Ovary (tissue), 9 donors: Measurements from ENCODE around the gene NPR1. TPM values are rescaled to one million over a fixed set of nuclear protein-coding genes. Genes with fewer than 3 reads are reported as not detected.
"Not testable (repeated sequence)": the region's sequence is repeated elsewhere in the genome, so short reads cannot be mapped to it uniquely, and the experiment has no call there.

Source experiments
- DNase-seq, 5 donors: peaks; one replicate each; pipeline ENCODE4 v3.0.0-alpha.2; 2019 to 2020
- H3K27ac ChIP-seq, 2 donors: fragments of 200-600 bp; one replicate each; pipeline versions ENCODE4 v1.5.1 to v1.8.0; 2019 to 2022
- H3K27me3 ChIP-seq: fragments of 200-600 bp; one replicate; pipeline ENCODE4 v1.8.0; 2022
- H3K36me3 ChIP-seq: fragments of 200-600 bp; sonication (generic); one replicate; pipeline ENCODE4 v1.5.1; 2019
- H3K4me1 ChIP-seq: one replicate; pipeline ENCODE4 v1.8.1; 2013; ENCODE audit warnings: mild to moderate bottlenecking, moderate library complexity; ENCODE audit not compliant: insufficient read depth
- H3K4me3 ChIP-seq: fragments of 200-600 bp; sonication (generic); one replicate; pipeline ENCODE4 v1.5.1; 2017
- H3K9me3 ChIP-seq, 2 donors: fragments of 200-600 bp in 1 of 2; sonication (generic) in 1 of 2; one replicate each; pipeline versions ENCODE4 v1.5.1 to v1.8.1; 2013 to 2019; ENCODE audit warnings: mild to moderate bottlenecking in 1 of 2, moderate library complexity in 1 of 2
- EP300 ChIP-seq: sonication (generic); formaldehyde crosslinking; IDR thresholded peaks from one replicate; pipeline ENCODE4 v1.6.1; 2017; ENCODE audit warnings: antibody characterized with exemption
- POLR2A ChIP-seq: fragments of 450-650 bp; IDR thresholded peaks from one replicate; pipeline ENCODE4 v1.6.1; 2017; ENCODE audit warnings: antibody characterized with exemption, mild to moderate bottlenecking, moderate library complexity
- WGBS, 3 donors: extraction: QIAGEN DNeasy Blood & Tissue Kit in 1 of 3; methylation state at CpG; one replicate each; pipeline versions ENCODE4 v1.1.5 to v1.1.7; 2013 to 2017; 5-methylcytosine and 5-hydroxymethylcytosine counted together
- intact Hi-C, 4 donors: fragments of 100-400 bp; cut with DNase I; formaldehyde crosslinking; loops; one replicate each; pipeline versions ENCODE4 v1.11.0 to v1.15.1; 2022 to 2023
- polyA plus RNA-seq, 2 donors: library from polyadenylated mRNA; stranded (reverse); fragments of 200-250 nt in 1 of 2; fragments of 350-450 nt in 1 of 2; fragmentation: Illumina TruSeq in 1 of 2; extraction: RNeasy Lipid Tissue Mini Kit (QIAGEN cat#74804) in 1 of 2; gene quantifications; one replicate each; pipeline ENCODE4 v1.2.3, GENCODE V29; 2013 to 2014
- total RNA-seq, 7 donors: library from RNA; depleted of rRNA in 2 of 7; stranded (reverse); fragments of >200 nt in 2 of 7; fragmentation: NEBNext Ultra II Directional in 3 of 7; extraction: Animal tissue kit (Norgen Biotek cat#: 25700) in 3 of 7; gene quantifications; one replicate each; pipeline versions ENCODE4 v1.1.0 to v1.2.4, GENCODE V29; 2016 to 2023
- TF ChIP-seq, protein P1 (sequence below), 3 donors: fragments of 450-650 bp in 2 of 3; fragments of 200-600 bp in 1 of 3; IDR thresholded peaks; one replicate each; pipeline versions ENCODE4 v1.5.1 to v1.8.0; 2016 to 2022; ENCODE audit warnings: antibody characterized with exemption in 3 of 3, mild to moderate bottlenecking in 1 of 3
- donor health status: DM: no; HTN: no; CAD: no; lungs with moderate emphysema.
- donor health status: DM: no; HTN: no; CAD: no.
- donor health status: Bipolar disorder and iron deficiency.
- donor health status: DM: yes; HTN: yes; CAD: no.
- donor health status: DM: no; HTN: no; CAD: no.
- donor health status: DM: yes; HTN: yes; CAD: no.

NPR1 gene
- total and polyA plus RNA-seq, 9 donors: 20.6 to 96.5 (median 48.4) TPM

DNA sequence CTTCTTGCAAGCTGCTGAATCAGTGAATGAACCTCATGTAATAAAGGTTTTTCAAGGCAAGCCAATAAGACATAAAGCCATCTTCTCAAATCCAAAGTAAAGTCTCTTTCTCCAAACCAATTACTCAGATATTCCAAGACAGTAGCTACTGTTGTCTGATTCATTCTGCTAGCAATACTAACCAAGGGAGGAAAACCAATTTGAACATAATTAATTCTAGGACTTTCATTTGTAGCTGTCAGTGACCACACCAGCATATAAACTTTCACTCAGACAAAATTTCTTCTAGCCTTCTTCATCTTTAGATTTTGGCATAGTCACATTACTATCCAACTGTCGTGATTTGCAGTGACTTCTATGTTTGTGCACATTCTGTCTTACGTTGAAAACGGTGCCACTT, 38.8 kb downstream of the NPR1 start:
- Histone ChIP-seq H3K4me3 (no peak overlapping the region), H3K27ac (no peak overlapping the region), H3K27me3 (no peaks in the 10 kb centered on the region), H3K9me3 (no peaks in the 10 kb centered on the region), H3K4me1 (no peaks in the 10 kb centered on the region), H3K36me3 (no peaks in the 10 kb centered on the region)
- TF ChIP-seq, protein P1, sequence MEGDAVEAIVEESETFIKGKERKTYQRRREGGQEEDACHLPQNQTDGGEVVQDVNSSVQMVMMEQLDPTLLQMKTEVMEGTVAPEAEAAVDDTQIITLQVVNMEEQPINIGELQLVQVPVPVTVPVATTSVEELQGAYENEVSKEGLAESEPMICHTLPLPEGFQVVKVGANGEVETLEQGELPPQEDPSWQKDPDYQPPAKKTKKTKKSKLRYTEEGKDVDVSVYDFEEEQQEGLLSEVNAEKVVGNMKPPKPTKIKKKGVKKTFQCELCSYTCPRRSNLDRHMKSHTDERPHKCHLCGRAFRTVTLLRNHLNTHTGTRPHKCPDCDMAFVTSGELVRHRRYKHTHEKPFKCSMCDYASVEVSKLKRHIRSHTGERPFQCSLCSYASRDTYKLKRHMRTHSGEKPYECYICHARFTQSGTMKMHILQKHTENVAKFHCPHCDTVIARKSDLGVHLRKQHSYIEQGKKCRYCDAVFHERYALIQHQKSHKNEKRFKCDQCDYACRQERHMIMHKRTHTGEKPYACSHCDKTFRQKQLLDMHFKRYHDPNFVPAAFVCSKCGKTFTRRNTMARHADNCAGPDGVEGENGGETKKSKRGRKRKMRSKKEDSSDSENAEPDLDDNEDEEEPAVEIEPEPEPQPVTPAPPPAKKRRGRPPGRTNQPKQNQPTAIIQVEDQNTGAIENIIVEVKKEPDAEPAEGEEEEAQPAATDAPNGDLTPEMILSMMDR (IDR thresholded peaks at IDR 0.05): no peak
- TF ChIP-seq EP300 (no peak), POLR2A (no peak)
- 75 to 87% (median 80%) methylated on average over 3 of the region's 3 CpGs for WGBS, 3 donors
- no peak for DNase-seq
- intact Hi-C loops: no loop called here

DNA sequence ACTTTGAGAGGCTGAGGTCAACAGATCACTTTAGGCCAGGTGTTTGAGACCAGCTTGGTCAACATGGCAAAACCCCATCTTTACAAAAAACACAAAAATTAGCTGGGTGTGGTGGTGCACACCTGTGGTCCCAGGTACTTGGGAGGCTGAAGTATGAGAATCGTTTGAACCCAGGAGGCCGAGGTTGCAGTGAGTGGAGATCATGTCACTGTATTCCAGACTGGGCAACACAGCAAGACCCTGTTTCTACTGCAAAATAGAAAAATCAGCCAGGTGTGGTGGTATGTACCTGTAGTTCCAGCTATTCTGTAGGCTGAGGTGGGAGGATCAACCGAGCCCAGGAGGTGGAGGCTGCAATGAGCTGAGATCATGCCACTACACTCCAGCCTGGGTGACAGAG, 45.2 kb downstream of the NPR1 start:
- no peaks in the 10 kb centered on the region for H3K4me1 ChIP-seq
- no peaks in the 10 kb centered on the region for H3K27me3 ChIP-seq
- H3K27ac ChIP-seq: no peak overlapping the region
- intact Hi-C loops: no loop called here
- WGBS, 3 donors: 89 to 95% (median 89%) methylated on average over 3 of the region's 3 CpGs
- no peak overlapping the region for H3K4me3 ChIP-seq
- H3K36me3 ChIP-seq: no peaks in the 10 kb centered on the region
- TF ChIP-seq EP300: no peak
- TF ChIP-seq, protein P1 (IDR thresholded peaks at IDR 0.05): no peak
- no peak for TF ChIP-seq POLR2A
- DNase-seq: no peak
- H3K9me3 ChIP-seq: no peaks in the 10 kb centered on the region

DNA sequence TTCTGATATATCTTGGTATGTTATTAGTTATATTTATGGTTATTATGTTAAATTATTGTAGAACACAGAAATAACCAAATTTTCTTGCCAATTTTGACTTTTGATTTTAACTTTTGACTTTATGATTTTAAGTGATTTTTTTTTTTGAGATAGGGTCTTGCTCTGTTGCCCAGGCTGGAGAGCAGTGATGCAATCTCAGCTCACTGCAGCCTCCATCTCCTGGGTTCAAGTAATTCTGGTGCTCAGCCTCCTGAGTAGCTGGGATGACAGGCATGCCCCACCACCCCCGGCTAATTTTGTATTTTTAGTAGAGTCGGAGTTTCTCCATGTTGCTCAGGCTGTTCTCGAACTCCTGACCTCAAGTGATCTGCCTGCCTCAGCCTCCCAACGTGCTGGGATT, 46.1 kb downstream of the NPR1 start:
- H3K4me3 ChIP-seq, H3K4me1 ChIP-seq, H3K27ac ChIP-seq, DNase-seq, H3K27me3 ChIP-seq, H3K36me3 ChIP-seq, intact Hi-C loops, H3K9me3 ChIP-seq: not testable (repeated sequence)
- 72 to 84% (median 81%) methylated on average over 4 of the region's 4 CpGs for WGBS, 3 donors

DNA sequence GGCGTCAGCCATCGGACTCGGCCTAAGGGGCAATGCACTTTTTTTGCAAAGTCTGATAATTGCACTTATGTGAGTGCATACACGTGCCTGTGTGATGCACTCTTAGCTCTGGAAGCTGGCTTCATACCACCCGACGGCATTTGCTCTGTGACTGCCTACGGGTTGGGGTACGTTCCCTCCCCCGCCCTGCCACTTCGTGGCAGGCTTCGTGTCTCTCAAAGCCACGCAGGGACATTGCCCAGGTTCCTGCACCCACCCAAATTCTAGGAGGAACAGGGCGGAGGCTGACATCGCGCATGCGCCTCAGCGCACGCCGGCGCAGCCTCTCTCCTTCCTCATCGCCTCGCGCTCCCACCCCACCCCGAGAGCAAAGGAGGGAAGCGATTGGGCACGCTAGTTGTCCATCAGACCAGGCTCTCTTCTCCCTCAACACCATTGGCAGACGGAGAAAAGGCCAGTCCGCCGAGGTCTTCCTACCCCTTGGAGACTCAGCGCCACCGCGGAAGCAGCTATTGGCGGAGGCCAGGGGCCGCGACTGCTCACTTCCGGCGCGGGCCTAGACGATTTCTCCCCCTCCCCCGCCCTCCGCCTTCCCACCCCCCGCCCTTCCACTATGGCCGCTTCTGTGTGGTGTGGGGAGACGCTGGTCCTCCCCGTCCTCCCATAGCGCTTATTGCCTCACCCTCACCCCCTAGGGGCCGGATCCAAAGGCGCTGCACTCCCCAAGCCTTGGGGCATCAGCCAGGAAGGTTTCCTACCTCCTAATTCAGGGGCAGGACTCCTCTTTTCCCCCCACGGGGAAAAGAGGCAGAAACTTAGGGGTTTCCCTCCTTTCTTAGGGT, 49.2 kb downstream of the NPR1 start, which contains the start of gene INTS3:
Gene INTS3 (plus strand): TSS at position 588 of the 842 bp plus-strand sequence. CDS start 585 bp downstream, outside the sequence.
- peak; percentile 99 to 100 (median 99) for DNase-seq
- intact Hi-C loops: loop anchor here in 1 of 4 donors (2.0 kb wide), 1 partner anchor 29 kb away; no protein-coding TSS in a partner anchor
- TF ChIP-seq EP300: no peak
- TF ChIP-seq POLR2A: peak; percentile 69
- Histone ChIP-seq H3K9me3 (no peaks in the 10 kb centered on the region), H3K4me3 (peak within 1 kb of the TSS; percentile 74), H3K36me3 (no peaks in the 10 kb centered on the region), H3K27me3 (no peaks in the 10 kb centered on the region), H3K27ac (peak within 1 kb of the TSS; percentile 90 to 94), H3K4me1 (peaks cover 2% of the 10 kb centered on the region)
- WGBS, 3 donors: 0 to 1% (median 1%) methylated on average over 45 to 49 of the region's 49 CpGs

DNA sequence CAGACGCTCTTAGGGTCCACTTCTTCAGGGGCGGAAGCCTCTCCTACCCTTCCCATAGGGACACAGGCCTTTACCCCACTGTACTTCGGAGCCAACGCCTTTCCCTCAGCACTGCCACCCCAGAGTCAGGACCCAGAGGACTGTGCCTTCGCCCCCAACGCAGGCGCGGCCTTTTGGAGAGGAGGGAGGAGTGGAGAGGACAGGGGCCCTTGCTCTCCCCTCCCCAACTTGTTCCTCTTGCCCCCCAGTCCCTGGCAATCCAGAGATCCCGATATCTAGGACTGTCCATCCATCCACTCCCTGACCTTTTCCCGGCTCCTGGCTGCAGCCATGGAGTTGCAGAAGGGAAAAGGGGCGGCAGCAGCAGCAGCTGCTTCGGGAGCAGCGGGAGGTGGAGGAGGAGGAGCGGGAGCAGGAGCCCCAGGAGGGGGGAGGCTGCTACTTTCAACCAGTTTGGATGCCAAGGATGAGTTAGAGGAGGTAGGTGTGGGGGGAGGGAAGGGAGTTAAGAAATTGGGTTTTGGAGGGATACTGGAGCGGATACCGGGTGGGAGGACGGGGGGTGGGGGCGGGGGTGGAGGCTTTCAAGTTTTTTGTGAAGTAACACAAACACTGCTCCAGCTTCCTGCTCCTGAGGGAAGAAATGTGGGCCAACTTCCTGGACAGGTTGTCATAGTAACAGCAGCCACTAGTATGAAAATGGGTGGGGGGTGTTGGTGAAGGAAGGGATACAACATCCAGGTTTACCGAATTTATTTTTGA, 50.0 kb downstream of the NPR1 start:
- no peaks in the 10 kb centered on the region for H3K27me3 ChIP-seq
- WGBS, 3 donors: 0 to 1% (median 1%) methylated on average over 19 of the region's 19 CpGs
- H3K27ac ChIP-seq: peak overlapping the region; percentile 90 to 94
- H3K9me3 ChIP-seq: no peaks in the 10 kb centered on the region
- H3K4me3 ChIP-seq: peak overlapping the region; percentile 74
- DNase-seq: peak; percentile 73 to 78 (median 75)
- intact Hi-C loops: loop anchor here in 1 of 4 donors (2.0 kb wide), 1 partner anchor 30 kb away; no protein-coding TSS in a partner anchor
- H3K4me1 ChIP-seq: peaks cover 2% of the 10 kb centered on the region
- TF ChIP-seq EP300: no peak
- TF ChIP-seq POLR2A: no peak
- TF ChIP-seq, protein P1 (IDR thresholded peaks at IDR 0.05): no peak
- no peaks in the 10 kb centered on the region for H3K36me3 ChIP-seq
